Neural cell (in vitro differentiated cells): Measurements from ENCODE around the gene TSEN54.

ENCODE experiments used
- RAD21 ChIP-seq: fragments of 450-650 bp; conservative IDR thresholded peaks from 2 replicates; pipeline ENCODE4 v1.6.1; 2014; ENCODE audit warnings: antibody characterized with exemption, mild to moderate bottlenecking, moderate library complexity
- TAF1 ChIP-seq: IDR thresholded peaks from 2 replicates; pipeline ENCODE4 v1.6.1; 2012; ENCODE audit warnings: low read depth

DNA sequence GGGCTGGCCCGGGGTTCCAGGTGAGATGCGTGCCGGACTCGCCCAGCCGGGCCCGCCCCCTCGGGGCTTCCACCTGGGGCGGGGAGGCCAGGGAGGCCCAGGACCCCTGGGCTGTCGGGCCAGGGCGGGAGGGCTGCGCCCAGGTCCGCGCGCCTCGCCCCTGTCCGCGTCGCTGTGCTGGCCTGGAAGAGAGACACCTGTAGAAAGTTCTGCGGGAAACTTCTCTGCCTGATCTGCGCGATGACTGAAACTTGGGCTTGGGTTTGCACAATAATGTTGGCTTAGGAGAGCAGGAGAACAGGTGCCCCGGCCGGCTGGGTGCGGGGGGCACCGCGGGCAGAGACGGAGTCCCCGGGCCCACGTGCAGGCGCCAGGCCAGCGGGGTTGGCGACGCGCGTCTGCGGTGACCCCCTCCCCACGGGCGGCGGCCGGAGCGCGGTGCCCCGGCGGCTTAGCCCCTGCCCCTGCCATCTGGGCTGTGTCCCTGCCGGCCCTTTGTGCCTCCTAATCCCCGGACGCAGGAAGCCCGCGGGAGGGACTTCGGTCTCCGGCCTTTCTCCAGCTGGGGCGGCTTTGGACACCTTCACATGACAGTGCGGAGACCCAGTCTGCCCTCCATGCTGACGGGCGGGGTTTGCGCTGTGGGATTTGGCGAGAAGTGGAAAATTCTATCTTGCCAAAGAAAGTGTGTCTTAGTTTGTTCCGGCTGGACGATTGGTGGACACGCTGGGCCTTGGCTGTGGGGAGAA, 9.7 kb downstream of the TSEN54 start:
- TF ChIP-seq TAF1, result no peak
- TF ChIP-seq RAD21, result no peak
